Epidermal melanocyte (primary cell): ENCODE results near the gene GRN.

ENCODE experiments used
- DNase-seq: peaks from one replicate; pipeline ENCODE4 v3.0.0; 2011; ENCODE audit warnings: low spot score; ENCODE audit not compliant: insufficient read length

The GRN gene

GRCh38 chr17:44344939-44345453, at the start of gene GRN:
Gene GRN, plus strand, starts transcription at chr17:44345302. Its CDS starts 3,863 bp downstream, at chr17:44349165.
- peak; percentile 100 for DNase-seq

- DNase-seq = no peak
Measured at GRCh38 chr17:44297975-44298374, 47.1 kb upstream of the GRN start.

- DNase-seq = no peak
Measured at GRCh38 chr17:44304651-44305050, 40.5 kb upstream of the GRN start.

GRCh38 chr17:44307387-44308186, 37.5 kb upstream of the GRN start:
- DNase-seq = peak; percentile 64

GRCh38 chr17:44308320-44308818, 36.7 kb upstream of the GRN start, which contains the start of gene RUNDC3A:
Gene RUNDC3A, plus strand, starts transcription at chr17:44308601. Its CDS starts 232 bp downstream, at chr17:44308833.
- peak; percentile 97 for DNase-seq

- peak; percentile 6 for DNase-seq
Measured at GRCh38 chr17:44308865-44309264, 36.2 kb upstream of the GRN start.

GRCh38 chr17:44309472-44309871, 35.6 kb upstream of the GRN start:
- DNase-seq = peak; percentile 9

GRCh38 chr17:44310188-44310587, 34.9 kb upstream of the GRN start:
- DNase-seq = no peak

GRCh38 chr17:44310609-44311376, 34.3 kb upstream of the GRN start:
- DNase-seq = no peak

- peak; percentile 4 for DNase-seq
Measured at GRCh38 chr17:44311562-44312181, 33.4 kb upstream of the GRN start.

GRCh38 chr17:44312396-44313104, 32.6 kb upstream of the GRN start:
- DNase-seq = no peak

GRCh38 chr17:44314031-44314430, 31.1 kb upstream of the GRN start:
- DNase-seq = peak; percentile 12

GRCh38 chr17:44314524-44314868, 30.6 kb upstream of the GRN start:
- no peak for DNase-seq

- peak; percentile 24 for DNase-seq
Measured at GRCh38 chr17:44314869-44315661, 30.0 kb upstream of the GRN start.

- DNase-seq = peak; percentile 11
Measured at GRCh38 chr17:44315760-44316731, 29.1 kb upstream of the GRN start.

- DNase-seq = no peak
Measured at GRCh38 chr17:44317545-44317944, 27.6 kb upstream of the GRN start.

GRCh38 chr17:44318077-44318892, 26.8 kb upstream of the GRN start:
- DNase-seq = peak; percentile 6

GRCh38 chr17:44320066-44320465, 25.0 kb upstream of the GRN start:
- no peak for DNase-seq
